H9 (cell line): ENCODE results near the gene TRIM65. TPM values are rescaled to one million over a fixed set of nuclear protein-coding genes. Genes with fewer than 3 reads are reported as not detected.

Experiments used
- DNase-seq: peaks from one replicate; pipeline ENCODE4 v3.0.0-alpha.2; 2017
- H2AFZ ChIP-seq: one replicate; pipeline ENCODE4 v1.6.1; 2013; ENCODE audit warnings: mild to moderate bottlenecking, low read length, control low read depth, moderate library complexity
- H2AK5ac ChIP-seq: 2 replicates; pipeline ENCODE4 v1.6.1; 2013; ENCODE audit warnings: low read length, control low read depth, mixed read lengths; ENCODE audit not compliant: insufficient read length
- H2BK120ac ChIP-seq: one replicate; pipeline ENCODE4 v1.6.1; 2013; ENCODE audit warnings: low read depth, mild to moderate bottlenecking, low read length, control low read depth, inconsistent platforms; ENCODE audit not compliant: poor library complexity, severe bottlenecking
- H2BK12ac ChIP-seq: 2 replicates; pipeline ENCODE4 v1.6.1; 2013; ENCODE audit warnings: low read length, control low read depth, mixed read lengths, low read depth; ENCODE audit not compliant: insufficient read length
- H2BK15ac ChIP-seq: 2 replicates; pipeline ENCODE4 v1.6.1; 2013; ENCODE audit warnings: low read depth, low read length, control low read depth
- H2BK20ac ChIP-seq: one replicate; pipeline ENCODE4 v1.6.1; 2013; ENCODE audit warnings: low read depth, mild to moderate bottlenecking, low read length, control low read depth, inconsistent platforms; ENCODE audit not compliant: poor library complexity, severe bottlenecking
- H2BK5ac ChIP-seq: 2 replicates; pipeline ENCODE4 v1.6.1; 2013; ENCODE audit warnings: low read length, control low read depth, mixed read lengths; ENCODE audit not compliant: insufficient read length
- H3K14ac ChIP-seq: 2 replicates; pipeline ENCODE4 v1.6.1; 2013; ENCODE audit warnings: low read length, control low read depth; ENCODE audit not compliant: insufficient read depth
- H3K18ac ChIP-seq: 2 replicates; pipeline ENCODE4 v1.6.1; 2013; ENCODE audit warnings: low read depth, mild to moderate bottlenecking, mixed read lengths, low read length, control low read depth; ENCODE audit not compliant: insufficient read length
- H3K23ac ChIP-seq: 2 replicates; pipeline ENCODE4 v1.6.1; 2013; ENCODE audit warnings: low read length, control low read depth, mixed read lengths, low read depth; ENCODE audit not compliant: insufficient read length
- H3K23me2 ChIP-seq: 2 replicates; pipeline ENCODE4 v1.6.1; 2013; ENCODE audit warnings: low read depth, mild to moderate bottlenecking, mixed read lengths, low read length, control low read depth; ENCODE audit not compliant: insufficient read length, poor library complexity, severe bottlenecking
- H3K27ac ChIP-seq: 2 replicates; pipeline ENCODE4 v1.5.1; 2013; ENCODE audit warnings: low read length, control low read depth, mixed read lengths, low read depth; ENCODE audit not compliant: insufficient read length
- H3K27me3 ChIP-seq: 2 replicates; pipeline ENCODE4 v1.6.1; 2013; ENCODE audit warnings: low read length, control low read depth, inconsistent platforms; ENCODE audit not compliant: insufficient read depth
- H3K4ac ChIP-seq: 2 replicates; pipeline ENCODE4 v1.6.1; 2013; ENCODE audit warnings: low read depth, mild to moderate bottlenecking, control low read depth, inconsistent platforms, low read length, moderate library complexity
- H3K4me1 ChIP-seq: 2 replicates; pipeline ENCODE4 v1.6.1; 2013; ENCODE audit warnings: low read length, control low read depth, inconsistent platforms; ENCODE audit not compliant: insufficient read depth
- H3K4me2 ChIP-seq: 2 replicates; pipeline ENCODE4 v1.6.1; 2013; ENCODE audit warnings: low read length, control low read depth, mixed read lengths; ENCODE audit not compliant: insufficient read length, insufficient read depth
- H3K56ac ChIP-seq: 2 replicates; pipeline ENCODE4 v1.6.1; 2013; ENCODE audit warnings: low read depth, mild to moderate bottlenecking, mixed read lengths, low read length, control low read depth; ENCODE audit not compliant: insufficient read length
- H3K79me1 ChIP-seq: 2 replicates; pipeline ENCODE4 v1.6.1; 2013; ENCODE audit warnings: low read depth, mild to moderate bottlenecking, moderate library complexity, low read length, control low read depth, inconsistent platforms; ENCODE audit not compliant: insufficient read depth, poor library complexity, severe bottlenecking
- H3K79me2 ChIP-seq: 2 replicates; pipeline ENCODE4 v1.6.1; 2013; ENCODE audit warnings: low read length, control low read depth, inconsistent platforms; ENCODE audit not compliant: insufficient read depth
- H3K9ac ChIP-seq: 2 replicates; pipeline ENCODE4 v1.6.1; 2013; ENCODE audit warnings: low read length, control low read depth, mixed read lengths; ENCODE audit not compliant: insufficient read length; ENCODE audit errors: extremely low read depth
- H3K9me3 ChIP-seq: one replicate; pipeline ENCODE4 v1.6.1; 2013; ENCODE audit warnings: low read depth, low read length, inconsistent platforms; ENCODE audit not compliant: control insufficient read depth
- H3T11ph ChIP-seq: one replicate; pipeline ENCODE4 v1.6.1; 2013; ENCODE audit warnings: mild to moderate bottlenecking, low read length, control low read depth, inconsistent platforms
- H4K20me1 ChIP-seq: one replicate; pipeline ENCODE4 v1.6.1; 2013; ENCODE audit not compliant: control insufficient read depth, insufficient read length, insufficient read depth
- H4K5ac ChIP-seq: 2 replicates; pipeline ENCODE4 v1.6.1; 2013; ENCODE audit warnings: low read depth, mild to moderate bottlenecking, mixed read lengths, low read length, control low read depth; ENCODE audit not compliant: insufficient read length
- H4K8ac ChIP-seq: replicated peaks from 2 replicates; pipeline ENCODE4 v1.6.1; 2013; ENCODE audit warnings: low read length, control low read depth, mixed read lengths, low read depth; ENCODE audit not compliant: insufficient read length
- H4K91ac ChIP-seq: 2 replicates; pipeline ENCODE4 v1.6.1; 2013; ENCODE audit warnings: low read depth, mild to moderate bottlenecking, moderate library complexity, mixed read lengths, low read length, control low read depth; ENCODE audit not compliant: insufficient read length
- H3K27ac Mint-ChIP-seq, 3 experiments: 2 replicates in 2 of 3; 3 replicates in 1 of 3; pipeline ENCODE4 v1.8.0; 2020 to 2021; ENCODE audit warnings: mixed read lengths in 3 of 3, mild to moderate bottlenecking in 1 of 3, moderate library complexity in 1 of 3
- H3K27me3 Mint-ChIP-seq: 2 replicates; pipeline ENCODE4 v1.8.0; 2021; ENCODE audit warnings: low read depth, mild to moderate bottlenecking, moderate library complexity, mixed read lengths
- H3K36me3 Mint-ChIP-seq, 3 experiments: 2 replicates in 2 of 3; 3 replicates in 1 of 3; pipeline ENCODE4 v1.8.0; 2020 to 2021; ENCODE audit warnings: low read depth in 3 of 3, mixed read lengths in 3 of 3; ENCODE audit not compliant: insufficient read depth in 1 of 3
- H3K4me1 Mint-ChIP-seq, 2 experiments: 2 replicates each; pipeline ENCODE4 v1.8.0; 2020; ENCODE audit warnings: mixed read lengths in 2 of 2
- H3K4me3 Mint-ChIP-seq, 2 experiments: 2 replicates in 1 of 2; 3 replicates in 1 of 2; pipeline ENCODE4 v1.8.0; 2020 to 2021; ENCODE audit warnings: mild to moderate bottlenecking in 2 of 2, mixed read lengths in 2 of 2, moderate library complexity in 1 of 2
- H3K9me3 Mint-ChIP-seq, 2 experiments: 2 replicates in 1 of 2; 3 replicates in 1 of 2; pipeline ENCODE4 v1.8.0; 2020; ENCODE audit warnings: mild to moderate bottlenecking in 2 of 2, mixed read lengths in 2 of 2, moderate library complexity in 1 of 2
- CTCF ChIP-seq: fragments of 200-600 bp; sonication (generic); conservative IDR thresholded peaks from 3 replicates; pipeline ENCODE4 v1.8.0; 2021; ENCODE audit warnings: antibody characterized with exemption, mild to moderate bottlenecking
- WGBS: extraction: QIAGEN DNeasy Blood & Tissue Kit; methylation state at CpG from one replicate; pipeline ENCODE4 v1.1.7; 2013; ENCODE audit warnings: missing lambda C conversion rate, low lambda C conversion rate, mixed read lengths; ENCODE audit not compliant: insufficient read length; ENCODE audit errors: extremely low coverage; 5-methylcytosine and 5-hydroxymethylcytosine counted together
- total RNA-seq: library from RNA; stranded (reverse); gene quantifications from 2 replicates; pipeline ENCODE4 v1.2.1, GENCODE V29; 2021

The TRIM65 gene
- total RNA-seq, 1 experiment from 2014 or later, result 34.1 TPM

GRCh38 chr17:75940727-75941441 is 44.1 kb upstream of the TRIM65 start, which contains the start of gene FBF1:
Gene FBF1 (minus strand): TSS chr17:75941042. CDS start chr17:75938149, 2,893 bp downstream.
- no CpG with 5 or more reads among the region's 63 CpGs for WGBS
- Histone ChIP-seq H3K79me2 (no peaks in the 10 kb centered on the region), H3K27ac (no peak within 1 kb of the TSS), H2AFZ (no peak within 1 kb of the TSS), H4K20me1 (no peaks in the 10 kb centered on the region), H3K4ac (no peak within 1 kb of the TSS), H2BK5ac (no peak within 1 kb of the TSS), H3T11ph (no peak within 1 kb of the TSS), H3K56ac (no peak within 1 kb of the TSS), H3K9me3 (no peaks in the 10 kb centered on the region), H2BK15ac (no peak within 1 kb of the TSS), H3K18ac (peak within 1 kb of the TSS; percentile 66), H2BK12ac (no peak within 1 kb of the TSS), H4K5ac (no peak within 1 kb of the TSS), H3K9ac (peak within 1 kb of the TSS; percentile 75), H4K8ac (no peak within 1 kb of the TSS), H3K27me3 (no peaks in the 10 kb centered on the region), H3K14ac (peak within 1 kb of the TSS; percentile 51), H4K91ac (no peak within 1 kb of the TSS), H2AK5ac (no peak within 1 kb of the TSS), H3K4me1 (no peaks in the 10 kb centered on the region), H3K23me2 (no peaks in the 10 kb centered on the region), H3K4me2 (peak within 1 kb of the TSS; percentile 36), H2BK20ac (no peak within 1 kb of the TSS), H3K23ac (no peak within 1 kb of the TSS), H2BK120ac (no peak within 1 kb of the TSS), H3K79me1 (no peaks in the 10 kb centered on the region)
- H3K9me3 Mint-ChIP-seq, result no peaks in the 10 kb centered on the region; a peak in 1 of 5 replicates
- H3K4me3 Mint-ChIP-seq, result peak within 1 kb of the TSS; percentile 88 to 92
- peak within 1 kb of the TSS; percentile 60 to 96 (median 92); a peak in 6 of 7 replicates for H3K27ac Mint-ChIP-seq
- peak; percentile 99 for DNase-seq
- H3K36me3 Mint-ChIP-seq, result peaks cover 0 to 11% (median 8%) of the 10 kb centered on the region in 3 experiments; a peak in 2 of 7 replicates
- no peak for TF ChIP-seq CTCF
- H3K4me1 Mint-ChIP-seq, result peaks cover 11 to 12% of the 10 kb centered on the region in 2 experiments
- H3K27me3 Mint-ChIP-seq, result no peaks in the 10 kb centered on the region
